GM18502 (cell line): ENCODE results near the gene ZNF556.
"Not testable (repeated sequence)": the region's sequence is repeated elsewhere in the genome, so short reads cannot be mapped to it uniquely, and the experiment has no call there.

ENCODE experiments used
- ATAC-seq: cut with Tn5 transposase; IDR thresholded peaks from one replicate; pipeline ENCODE4 v1.9.1; 2021; ENCODE audit warnings: mild to moderate bottlenecking; ENCODE audit not compliant: unreplicated experiment, poor library complexity

ZNF556 gene

DNA sequence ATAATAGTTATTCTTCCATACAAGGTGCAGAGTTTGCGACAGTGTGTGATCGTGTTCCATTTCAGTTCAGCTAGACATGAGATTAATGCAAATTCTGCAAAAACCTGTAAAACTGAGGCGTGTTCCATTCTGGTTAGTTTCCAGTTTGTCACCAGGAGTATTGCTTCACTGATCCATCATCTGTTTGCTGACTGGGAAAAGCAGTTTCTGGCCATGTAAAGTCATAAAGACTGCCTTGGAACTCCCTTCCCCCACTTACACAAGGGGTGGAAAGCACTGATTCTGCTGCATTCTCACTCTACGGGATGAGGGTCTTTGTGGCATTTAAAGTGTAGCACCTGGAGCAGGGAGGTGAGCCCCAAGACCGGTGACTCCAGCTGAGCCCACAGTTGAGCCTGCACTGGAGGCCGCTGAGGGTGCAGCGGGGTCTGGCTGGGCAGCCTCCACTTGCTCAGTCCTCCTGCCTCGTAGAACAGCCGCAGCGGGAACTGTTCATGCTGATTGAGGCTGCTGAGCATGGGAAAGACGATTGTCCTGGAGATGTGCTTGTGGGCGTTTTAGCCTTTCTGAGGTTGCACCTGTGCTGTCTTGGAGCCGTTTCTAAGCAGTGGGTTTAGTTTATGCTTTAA is 35.6 kb downstream of the ZNF556 start:
- no peak for ATAC-seq

DNA sequence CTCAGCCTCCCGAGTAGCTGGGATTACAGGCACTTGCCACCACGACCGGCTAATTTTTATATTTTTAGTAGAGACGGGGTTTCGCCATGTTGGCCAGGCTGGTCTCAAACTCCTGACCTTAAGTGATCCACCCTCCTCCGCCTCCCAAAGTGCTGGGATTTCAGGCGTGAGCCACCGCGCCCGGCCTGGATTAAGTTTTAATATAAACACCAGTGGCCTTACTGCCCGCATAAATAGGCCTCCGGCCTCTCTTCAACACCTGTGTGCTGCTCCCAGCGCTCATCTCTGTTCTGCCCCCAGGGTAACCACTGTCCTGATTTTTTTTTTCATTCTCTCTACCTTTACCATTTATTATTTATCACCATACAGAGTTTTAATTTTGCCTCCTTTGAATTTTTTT is 36.2 kb downstream of the ZNF556 start:
- not testable (repeated sequence) for ATAC-seq

DNA sequence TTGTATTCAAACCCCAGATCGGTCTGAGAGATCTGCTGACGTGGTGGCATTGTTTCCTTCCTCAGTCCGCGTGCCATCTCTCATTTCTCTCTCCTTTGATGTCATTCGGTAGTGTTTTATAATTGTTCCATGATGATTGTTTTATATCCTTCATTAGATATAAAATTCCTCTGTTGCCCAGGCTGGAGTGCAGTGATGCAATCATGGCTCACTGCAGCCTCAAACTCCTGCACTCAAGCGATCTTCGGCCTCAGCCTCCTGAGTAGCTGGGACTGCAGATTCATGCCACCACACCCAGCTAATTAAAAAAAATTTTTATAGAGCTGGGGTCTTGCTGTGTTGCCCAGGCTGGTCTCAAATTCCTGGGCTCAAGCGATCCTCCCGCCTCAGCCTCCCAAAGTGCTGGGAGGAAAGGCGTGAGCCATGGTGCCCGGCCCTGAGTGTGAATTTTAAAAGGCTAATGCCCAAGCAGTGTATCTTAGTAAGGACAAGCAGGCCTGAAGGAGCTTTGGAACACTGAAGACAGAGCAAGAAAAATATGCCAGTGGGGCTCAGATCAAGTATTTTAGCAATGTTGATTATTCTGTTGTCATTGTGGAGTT is 38.9 kb downstream of the ZNF556 start:
- no peak for ATAC-seq

DNA sequence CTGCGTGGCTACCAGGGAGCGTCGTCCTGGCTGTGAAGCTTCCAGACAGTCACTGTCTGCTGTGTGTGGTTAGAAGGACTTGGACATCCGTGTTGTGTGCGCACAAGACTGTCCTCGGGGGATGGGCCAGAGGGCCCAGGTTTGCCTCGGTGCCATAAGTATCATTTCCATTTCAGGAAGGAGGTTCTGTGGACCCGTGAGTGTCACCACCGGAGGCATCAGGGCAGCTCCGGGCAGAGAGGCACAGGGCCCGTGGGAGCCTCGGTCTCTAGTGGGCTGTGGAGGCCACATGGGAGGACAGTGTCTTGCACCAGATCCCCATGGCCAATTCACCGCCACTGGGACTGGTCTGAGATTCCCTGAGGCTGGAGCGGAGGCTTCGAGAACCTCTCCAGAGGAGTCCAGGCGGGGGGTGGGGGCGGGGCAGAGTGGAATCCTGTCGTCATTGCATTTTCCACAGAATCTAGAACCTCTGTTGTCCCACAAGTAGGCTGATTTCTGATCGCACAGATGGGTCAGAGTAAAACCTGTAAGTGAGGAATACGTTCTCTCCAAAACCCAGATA is 39.6 kb downstream of the ZNF556 start:
- no peak for ATAC-seq

DNA sequence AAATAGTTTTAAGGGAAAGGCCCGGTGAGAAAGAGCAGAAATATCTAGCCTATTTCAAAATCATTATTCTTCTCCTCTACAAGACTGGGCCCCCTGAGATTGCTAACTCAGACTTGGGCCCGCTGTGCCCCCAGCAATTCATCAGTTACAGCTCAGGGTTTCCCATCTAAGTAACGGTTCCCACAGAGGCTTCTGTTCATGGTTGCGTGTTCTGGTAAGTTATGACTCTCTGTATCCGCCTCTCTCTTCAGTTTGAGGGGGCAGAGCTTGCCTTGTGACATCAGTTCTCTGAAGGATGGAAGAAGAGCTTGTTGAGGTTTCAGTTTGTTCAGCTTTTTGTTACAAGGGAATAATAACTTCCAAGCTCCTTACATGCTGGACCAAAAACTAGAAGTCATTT is 45.2 kb downstream of the ZNF556 start:
- ATAC-seq: no peak

DNA sequence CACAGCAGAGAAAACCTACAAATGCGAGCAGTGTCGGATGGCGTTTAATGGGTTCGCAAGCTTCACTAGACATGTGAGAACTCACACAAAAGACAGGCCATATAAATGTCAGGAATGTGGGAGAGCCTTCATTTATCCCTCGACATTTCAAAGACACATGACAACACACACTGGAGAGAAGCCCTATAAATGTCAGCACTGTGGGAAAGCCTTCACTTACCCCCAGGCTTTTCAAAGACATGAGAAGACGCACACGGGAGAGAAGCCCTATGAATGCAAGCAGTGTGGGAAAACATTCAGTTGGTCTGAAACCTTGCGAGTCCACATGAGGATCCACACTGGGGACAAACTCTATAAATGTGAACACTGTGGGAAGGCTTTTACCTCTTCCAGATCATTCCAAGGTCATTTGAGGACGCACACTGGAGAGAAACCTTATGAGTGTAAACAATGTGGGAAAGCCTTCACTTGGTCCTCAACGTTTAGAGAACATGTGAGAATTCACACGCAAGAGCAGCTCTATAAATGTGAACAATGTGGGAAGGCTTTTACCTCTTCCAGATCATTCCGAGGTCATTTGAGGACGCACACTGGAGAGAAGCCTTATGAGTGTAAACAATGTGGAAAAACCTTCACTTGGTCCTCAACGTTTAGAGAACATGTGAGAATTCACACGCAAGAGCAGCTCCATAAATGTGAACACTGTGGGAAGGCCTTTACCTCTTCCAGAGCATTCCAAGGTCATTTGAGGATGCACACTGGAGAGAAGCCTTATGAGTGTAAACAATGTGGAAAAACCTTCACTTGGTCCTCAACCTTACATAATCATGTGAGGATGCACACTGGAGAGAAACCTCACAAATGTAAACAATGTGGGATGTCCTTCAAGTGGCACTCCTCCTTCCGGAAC is 50.4 kb downstream of the ZNF556 start:
- ATAC-seq: no peak

DNA sequence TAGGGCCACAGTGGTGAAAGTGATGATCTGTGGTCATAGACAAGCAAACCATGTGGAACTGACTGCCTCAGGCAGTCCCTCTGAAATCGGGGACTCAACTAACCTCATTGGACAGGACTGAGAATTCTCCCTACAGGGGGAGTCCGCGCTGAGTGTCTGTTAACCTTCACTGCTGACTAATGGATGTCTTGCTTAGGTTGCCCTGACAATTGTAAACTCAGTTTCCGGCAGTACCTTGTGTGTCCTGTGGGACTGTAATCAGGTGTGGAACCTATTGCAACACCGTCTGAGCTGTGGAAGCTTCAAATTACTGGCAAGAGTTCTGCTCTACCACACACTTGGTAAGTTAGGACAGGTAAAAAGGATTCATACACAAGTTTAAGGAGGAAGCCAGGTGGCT is 55.9 kb downstream of the ZNF556 start:
- ATAC-seq: no peak

DNA sequence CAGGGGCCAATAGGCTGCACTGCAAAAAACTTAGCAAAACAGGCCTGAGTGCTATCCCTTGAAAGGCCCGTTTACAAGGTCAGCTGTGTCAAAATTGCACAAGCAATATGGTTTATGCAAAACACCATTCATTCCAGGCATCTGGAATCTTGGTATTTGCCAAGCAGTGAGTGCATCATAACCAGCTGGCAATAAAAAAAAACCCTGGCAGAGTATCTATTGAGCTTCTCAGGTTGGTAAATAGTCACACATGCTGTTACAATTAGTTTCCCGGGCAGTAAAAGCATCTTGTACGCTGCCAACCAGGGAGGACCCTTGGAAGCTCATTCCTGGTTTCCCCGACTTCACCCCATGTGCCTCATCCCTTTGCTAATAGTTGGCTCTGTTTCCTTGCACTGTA is 56.4 kb downstream of the ZNF556 start:
- no peak for ATAC-seq

DNA sequence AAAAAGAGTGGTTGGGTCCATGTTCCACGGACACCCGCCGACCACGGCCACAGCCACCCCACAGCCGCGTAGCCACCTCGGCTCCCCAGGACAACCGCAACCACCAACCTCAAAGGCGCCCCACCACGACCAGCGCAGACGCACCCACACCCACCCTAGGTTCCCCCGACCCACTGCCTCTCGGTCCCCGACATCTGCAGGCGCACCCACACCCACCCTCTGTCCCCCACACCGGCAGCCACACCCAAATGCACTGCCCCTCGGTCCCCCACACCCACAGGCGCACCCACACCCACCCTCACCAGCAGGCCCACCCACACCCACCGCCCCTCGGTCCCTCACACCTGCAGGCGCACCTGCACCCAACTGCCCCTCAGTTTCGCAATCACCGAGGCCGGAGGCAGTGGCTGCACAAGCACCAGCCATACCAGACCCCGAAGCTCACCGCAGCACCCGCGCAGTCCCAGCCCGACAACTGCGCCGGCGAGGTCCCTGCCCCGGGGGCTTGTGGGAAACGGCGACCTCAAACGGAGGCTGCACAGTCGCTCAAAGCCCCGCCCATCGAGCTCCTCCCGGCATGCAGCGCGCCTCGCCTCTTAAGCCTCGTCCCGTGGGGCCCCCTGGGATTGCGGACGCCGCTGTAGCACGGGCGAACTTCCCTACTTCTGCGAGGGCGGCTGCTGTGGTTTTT is 59.4 kb downstream of the ZNF556 start:
- no peak for ATAC-seq

DNA sequence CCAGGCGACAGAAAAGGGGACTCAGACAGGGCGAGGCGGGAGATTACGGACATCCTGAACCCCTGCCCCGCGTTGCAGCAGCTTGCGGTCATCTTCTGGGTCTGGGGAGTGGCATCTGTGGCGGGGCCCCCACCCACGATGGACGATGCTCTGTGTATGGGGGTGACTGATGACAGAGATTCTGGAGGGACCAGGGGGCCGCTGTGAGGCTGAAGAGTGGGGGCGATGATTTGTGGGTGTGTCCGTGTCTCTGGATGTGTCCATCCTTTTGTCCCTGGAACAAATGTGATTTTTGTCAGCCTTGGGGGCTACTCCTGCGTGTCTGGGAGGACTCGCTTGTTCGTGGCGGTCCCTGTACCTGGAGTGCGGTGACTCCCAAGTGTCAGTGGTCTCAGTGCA is 59.9 kb downstream of the ZNF556 start:
- no peak for ATAC-seq
